Measurements from ENCODE around the gene FDX2.

FDX2 gene

DNA sequence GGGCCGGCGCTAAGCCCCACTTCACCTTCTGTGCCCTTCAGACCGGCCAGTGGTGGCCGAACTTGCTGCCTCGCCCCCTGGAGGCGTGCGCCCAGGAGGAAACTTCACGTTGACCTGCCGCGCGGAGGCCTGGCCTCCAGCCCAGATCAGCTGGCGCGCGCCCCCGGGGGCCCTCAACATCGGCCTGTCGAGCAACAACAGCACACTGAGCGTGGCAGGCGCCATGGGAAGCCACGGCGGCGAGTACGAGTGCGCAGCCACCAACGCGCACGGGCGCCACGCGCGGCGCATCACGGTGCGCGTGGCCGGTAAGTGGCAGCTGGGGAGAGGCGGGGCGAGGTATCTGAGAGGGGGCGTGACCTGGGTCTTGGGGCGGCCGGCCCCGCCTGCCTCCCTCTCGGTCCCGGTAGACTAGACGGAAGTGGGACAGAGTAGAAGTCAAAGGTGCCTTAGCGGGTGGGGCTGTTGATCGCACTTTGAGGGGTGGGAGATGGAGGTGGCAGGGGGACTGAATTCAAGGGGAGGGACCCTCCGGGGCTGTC, 20.4 kb downstream of the FDX2 start:
- H3K36me3 ChIP-seq (ENCODE audit: control insufficient read depth in 1 of 2, insufficient read depth in 2 of 2, low read depth in 1 of 2, low read length in 2 of 2): peaks cover 0 to 3% of the 10 kb centered on the region in 2 experiments
- no peaks in the 10 kb centered on the region for H3K79me1 ChIP-seq (replicated peaks; ENCODE audit: low read length, poor library complexity, severe bottlenecking)
- H3K4me2 ChIP-seq (ENCODE audit: low read length, poor library complexity, severe bottlenecking): no peak overlapping the region
- H2AFZ ChIP-seq (ENCODE audit: low read depth, low read length): no peak overlapping the region
- H2BK15ac ChIP-seq (ENCODE audit: low read depth, poor library complexity, severe bottlenecking): no peak overlapping the region
- peak overlapping the region in 1 of 2 experiments; percentile 15 for H3K23ac ChIP-seq (ENCODE audit: low read length in 2 of 2)
- H2AK5ac ChIP-seq (ENCODE audit: low read length, severe bottlenecking): no peak overlapping the region
- H3K27ac ChIP-seq (ENCODE audit: low read length, poor library complexity, severe bottlenecking): no peak overlapping the region
- H3K14ac ChIP-seq (ENCODE audit: low read length in 2 of 2): no peak overlapping the region
- no peak overlapping the region for H2BK12ac ChIP-seq (ENCODE audit: low read length in 2 of 2)
- H4K8ac ChIP-seq (ENCODE audit: low read length): no peak overlapping the region
- H3K27me3 ChIP-seq (ENCODE audit: control insufficient read depth in 1 of 2, insufficient read depth in 1 of 2, low read length in 2 of 2): peaks cover 64 to 79% of the 10 kb centered on the region in 2 experiments
- H3K9ac ChIP-seq (ENCODE audit: low read length): no peak overlapping the region
- no peak overlapping the region for H3K18ac ChIP-seq (ENCODE audit: low read depth in 1 of 2, low read length in 2 of 2)
- no peak overlapping the region for H2BK120ac ChIP-seq (ENCODE audit: low read depth, low read length)
- WGBS: 13% methylated on average over 44 of the region's 48 CpGs
- H2BK5ac ChIP-seq (ENCODE audit: low read depth, low read length, poor library complexity, severe bottlenecking): no peak overlapping the region
- H3K4me3 ChIP-seq (ENCODE audit: insufficient read depth in 1 of 2, low read depth in 1 of 2, low read length in 2 of 2): no peak overlapping the region
- H3K4me1 ChIP-seq (ENCODE audit: control insufficient read depth, insufficient read depth, low read depth, low read length): peaks cover 42% of the 10 kb centered on the region
- no peak overlapping the region for H4K91ac ChIP-seq (ENCODE audit: low read length)
- peaks cover 4% of the 10 kb centered on the region for H3K9me3 ChIP-seq (ENCODE audit: control insufficient read depth, low read length)
- H3K4ac ChIP-seq (ENCODE audit: low read depth in 1 of 2, low read length in 2 of 2): no peak overlapping the region
- DNase-seq: no peak

DNA sequence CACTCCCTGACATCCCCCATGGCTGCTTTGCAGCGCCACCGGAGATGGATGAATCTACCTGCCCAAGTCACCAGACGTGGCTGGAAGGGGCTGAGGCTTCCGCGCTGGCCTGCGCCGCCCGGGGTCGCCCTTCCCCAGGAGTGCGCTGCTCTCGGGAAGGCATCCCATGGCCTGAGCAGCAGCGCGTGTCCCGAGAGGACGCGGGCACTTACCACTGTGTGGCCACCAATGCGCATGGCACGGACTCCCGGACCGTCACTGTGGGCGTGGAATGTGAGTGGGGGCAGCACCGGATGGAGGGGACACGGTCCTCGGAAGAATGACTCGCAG, 21.5 kb downstream of the FDX2 start:
- Histone ChIP-seq H3K4ac (ENCODE audit: low read depth in 1 of 2, low read length in 2 of 2) (no peak overlapping the region), H2AFZ (ENCODE audit: low read depth, low read length) (no peak overlapping the region), H2BK12ac (ENCODE audit: low read length in 2 of 2) (no peak overlapping the region), H3K23ac (ENCODE audit: low read length in 2 of 2) (peak overlapping the region in 1 of 2 experiments; percentile 73), H3K4me2 (ENCODE audit: low read length, poor library complexity, severe bottlenecking) (no peak overlapping the region), H2AK5ac (ENCODE audit: low read length, severe bottlenecking) (no peak overlapping the region), H3K4me1 (ENCODE audit: control insufficient read depth, insufficient read depth, low read depth, low read length) (peaks cover 52% of the 10 kb centered on the region), H3K9me3 (ENCODE audit: control insufficient read depth, low read length) (peaks cover 4% of the 10 kb centered on the region), H4K8ac (ENCODE audit: low read length) (no peak overlapping the region), H2BK5ac (ENCODE audit: low read depth, low read length, poor library complexity, severe bottlenecking) (no peak overlapping the region), H3K27ac (ENCODE audit: low read length, poor library complexity, severe bottlenecking) (no peak overlapping the region), H3K18ac (ENCODE audit: low read depth in 1 of 2, low read length in 2 of 2) (no peak overlapping the region), H2BK120ac (ENCODE audit: low read depth, low read length) (no peak overlapping the region), H3K79me1 (replicated peaks; ENCODE audit: low read length, poor library complexity, severe bottlenecking) (no peaks in the 10 kb centered on the region), H3K4me3 (ENCODE audit: insufficient read depth in 1 of 2, low read depth in 1 of 2, low read length in 2 of 2) (no peak overlapping the region), H3K27me3 (ENCODE audit: control insufficient read depth in 1 of 2, insufficient read depth in 1 of 2, low read length in 2 of 2) (peaks cover 73 to 79% of the 10 kb centered on the region in 2 experiments), H4K91ac (ENCODE audit: low read length) (no peak overlapping the region), H3K9ac (ENCODE audit: low read length) (no peak overlapping the region), H3K14ac (ENCODE audit: low read length in 2 of 2) (no peak overlapping the region), H2BK15ac (ENCODE audit: low read depth, poor library complexity, severe bottlenecking) (no peak overlapping the region), H3K36me3 (ENCODE audit: control insufficient read depth in 1 of 2, insufficient read depth in 2 of 2, low read depth in 1 of 2, low read length in 2 of 2) (peaks cover 0 to 3% of the 10 kb centered on the region in 2 experiments)
- no peak for DNase-seq
- 42% methylated on average over 25 of the region's 25 CpGs for whole genome bisulfite sequencing

DNA sequence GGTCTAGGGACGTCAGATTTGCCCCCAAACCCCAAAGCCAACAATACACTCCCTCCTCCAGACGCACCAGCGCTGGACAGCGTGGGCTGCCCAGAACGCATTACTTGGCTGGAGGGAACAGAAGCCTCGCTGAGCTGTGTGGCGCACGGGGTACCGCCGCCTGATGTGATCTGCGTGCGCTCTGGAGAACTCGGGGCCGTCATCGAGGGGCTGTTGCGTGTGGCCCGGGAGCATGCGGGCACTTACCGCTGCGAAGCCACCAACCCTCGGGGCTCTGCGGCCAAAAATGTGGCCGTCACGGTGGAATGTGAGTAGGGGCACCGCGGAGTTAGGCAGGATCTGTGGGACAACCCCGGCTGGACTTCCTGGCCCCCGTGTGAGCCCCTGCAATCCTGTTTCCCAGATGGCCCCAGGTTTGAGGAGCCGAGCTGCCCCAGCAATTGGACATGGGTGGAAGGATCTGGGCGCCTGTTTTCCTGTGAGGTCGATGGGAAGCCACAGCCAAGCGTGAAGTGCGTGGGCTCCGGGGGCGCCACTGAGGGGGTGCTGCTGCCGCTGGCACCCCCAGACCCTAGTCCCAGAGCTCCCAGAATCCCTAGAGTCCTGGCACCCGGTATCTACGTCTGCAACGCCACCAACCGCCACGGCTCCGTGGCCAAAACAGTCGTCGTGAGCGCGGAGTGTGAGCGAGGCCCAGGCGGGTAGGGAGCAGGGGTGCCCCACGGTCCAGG, 22.0 kb downstream of the FDX2 start:
- H4K8ac ChIP-seq (ENCODE audit: low read length): no peak overlapping the region
- peaks cover 0 to 3% of the 10 kb centered on the region in 2 experiments for H3K36me3 ChIP-seq (ENCODE audit: control insufficient read depth in 1 of 2, insufficient read depth in 2 of 2, low read depth in 1 of 2, low read length in 2 of 2)
- H4K91ac ChIP-seq (ENCODE audit: low read length): no peak overlapping the region
- peaks cover 7% of the 10 kb centered on the region for H3K9me3 ChIP-seq (ENCODE audit: control insufficient read depth, low read length)
- no peak overlapping the region for H3K9ac ChIP-seq (ENCODE audit: low read length)
- H2BK15ac ChIP-seq (ENCODE audit: low read depth, poor library complexity, severe bottlenecking): no peak overlapping the region
- peaks cover 57% of the 10 kb centered on the region for H3K4me1 ChIP-seq (ENCODE audit: control insufficient read depth, insufficient read depth, low read depth, low read length)
- no peak overlapping the region for H2BK12ac ChIP-seq (ENCODE audit: low read length in 2 of 2)
- no peak for DNase-seq
- no peaks in the 10 kb centered on the region for H3K79me1 ChIP-seq (replicated peaks; ENCODE audit: low read length, poor library complexity, severe bottlenecking)
- peaks cover 78 to 79% of the 10 kb centered on the region in 2 experiments for H3K27me3 ChIP-seq (ENCODE audit: control insufficient read depth in 1 of 2, insufficient read depth in 1 of 2, low read length in 2 of 2)
- no peak overlapping the region for H3K27ac ChIP-seq (ENCODE audit: low read length, poor library complexity, severe bottlenecking)
- peak overlapping the region in 1 of 2 experiments; percentile 15 for H3K4me3 ChIP-seq (ENCODE audit: insufficient read depth in 1 of 2, low read depth in 1 of 2, low read length in 2 of 2)
- H3K23ac ChIP-seq (ENCODE audit: low read length in 2 of 2): peak overlapping the region in 1 of 2 experiments; percentile 73
- no peak overlapping the region for H3K14ac ChIP-seq (ENCODE audit: low read length in 2 of 2)
- no peak overlapping the region for H2AK5ac ChIP-seq (ENCODE audit: low read length, severe bottlenecking)
- H3K18ac ChIP-seq (ENCODE audit: low read depth in 1 of 2, low read length in 2 of 2): no peak overlapping the region
- no peak overlapping the region for H2AFZ ChIP-seq (ENCODE audit: low read depth, low read length)
- H2BK5ac ChIP-seq (ENCODE audit: low read depth, low read length, poor library complexity, severe bottlenecking): no peak overlapping the region
- WGBS: 65% methylated on average over 49 of the region's 49 CpGs
- H3K4ac ChIP-seq (ENCODE audit: low read depth in 1 of 2, low read length in 2 of 2): no peak overlapping the region
- no peak overlapping the region for H2BK120ac ChIP-seq (ENCODE audit: low read depth, low read length)
- H3K4me2 ChIP-seq (ENCODE audit: low read length, poor library complexity, severe bottlenecking): no peak overlapping the region

DNA sequence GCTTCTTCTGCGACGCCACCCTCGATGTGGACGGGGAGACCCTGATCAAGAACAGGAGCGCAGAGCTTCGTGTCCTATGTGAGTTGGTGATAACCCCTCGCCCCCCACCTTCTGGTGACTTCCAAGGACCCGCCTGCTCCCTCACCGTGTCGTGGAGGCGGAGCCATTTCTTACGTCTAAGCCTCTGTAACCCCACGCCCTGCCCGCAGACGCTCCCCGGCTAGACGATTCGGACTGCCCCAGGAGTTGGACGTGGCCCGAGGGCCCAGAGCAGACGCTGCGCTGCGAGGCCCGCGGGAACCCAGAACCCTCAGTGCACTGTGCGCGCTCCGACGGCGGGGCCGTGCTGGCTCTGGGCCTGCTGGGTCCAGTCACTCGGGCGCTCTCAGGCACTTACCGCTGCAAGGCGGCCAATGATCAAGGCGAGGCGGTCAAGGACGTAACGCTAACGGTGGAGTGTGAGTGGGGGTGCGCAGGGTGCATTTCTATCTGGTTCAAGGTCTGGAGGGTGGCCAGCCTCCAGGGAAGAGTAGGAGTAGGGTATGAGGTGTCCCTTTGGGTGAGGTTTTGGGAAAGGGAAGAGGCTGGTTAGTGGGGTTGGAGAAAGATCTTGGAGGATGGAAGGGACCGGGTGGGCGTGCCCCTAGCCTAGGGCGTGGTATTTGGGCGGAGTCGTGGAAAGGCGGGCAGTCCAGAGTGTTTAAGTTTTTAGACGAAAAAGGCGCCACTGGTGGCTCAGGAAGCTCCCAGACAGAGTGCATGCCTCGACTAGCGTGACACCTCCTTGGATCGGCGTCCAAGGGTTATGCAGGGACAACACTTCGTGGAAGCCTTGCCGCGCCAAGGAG, 22.8 kb downstream of the FDX2 start:
- Histone ChIP-seq H3K9ac (ENCODE audit: low read length) (no peak overlapping the region), H2AK5ac (ENCODE audit: low read length, severe bottlenecking) (no peak overlapping the region), H3K9me3 (ENCODE audit: control insufficient read depth, low read length) (peaks cover 9% of the 10 kb centered on the region), H3K14ac (ENCODE audit: low read length in 2 of 2) (no peak overlapping the region), H2AFZ (ENCODE audit: low read depth, low read length) (no peak overlapping the region), H3K27ac (ENCODE audit: low read length, poor library complexity, severe bottlenecking) (no peak overlapping the region), H3K79me1 (replicated peaks; ENCODE audit: low read length, poor library complexity, severe bottlenecking) (no peaks in the 10 kb centered on the region), H3K4me2 (ENCODE audit: low read length, poor library complexity, severe bottlenecking) (peak overlapping the region; percentile 8), H3K4me3 (ENCODE audit: insufficient read depth in 1 of 2, low read depth in 1 of 2, low read length in 2 of 2) (no peak overlapping the region), H2BK15ac (ENCODE audit: low read depth, poor library complexity, severe bottlenecking) (no peak overlapping the region), H3K18ac (ENCODE audit: low read depth in 1 of 2, low read length in 2 of 2) (no peak overlapping the region), H2BK12ac (ENCODE audit: low read length in 2 of 2) (no peak overlapping the region), H4K91ac (ENCODE audit: low read length) (no peak overlapping the region), H4K8ac (ENCODE audit: low read length) (no peak overlapping the region), H3K36me3 (ENCODE audit: control insufficient read depth in 1 of 2, insufficient read depth in 2 of 2, low read depth in 1 of 2, low read length in 2 of 2) (peaks cover 0 to 3% of the 10 kb centered on the region in 2 experiments), H2BK120ac (ENCODE audit: low read depth, low read length) (no peak overlapping the region), H3K4me1 (ENCODE audit: control insufficient read depth, insufficient read depth, low read depth, low read length) (peaks cover 60% of the 10 kb centered on the region), H2BK5ac (ENCODE audit: low read depth, low read length, poor library complexity, severe bottlenecking) (no peak overlapping the region), H3K27me3 (ENCODE audit: control insufficient read depth in 1 of 2, insufficient read depth in 1 of 2, low read length in 2 of 2) (peaks cover 86% of the 10 kb centered on the region in 2 experiments), H3K23ac (ENCODE audit: low read length in 2 of 2) (no peak overlapping the region), H3K4ac (ENCODE audit: low read depth in 1 of 2, low read length in 2 of 2) (no peak overlapping the region)
- WGBS: 35% methylated on average over 56 of the region's 56 CpGs
- no peak for DNase-seq

Measured in mesenchymal stem cell (in vitro differentiated cells and primary cell).